Lower lobe of right lung (tissue), 1 donor: Measurements from ENCODE around the gene FASTK. TPM values are rescaled to one million over a fixed set of nuclear protein-coding genes. Genes with fewer than 3 reads are reported as not detected.

ENCODE experiments used
- total RNA-seq: library from RNA; stranded (reverse); fragmentation: NEBNext Ultra II Directional; extraction: Animal tissue kit (Norgen Biotek cat#: 25700); gene quantifications from one replicate; pipeline ENCODE4 v1.2.1, GENCODE V29; 2021
- donor health status: DM: no; HTN: yes; CAD: no; lungs with severe emphysema.

Gene FASTK
- total RNA-seq, 1 donor from 2014 or later = 54.4 TPM

Other genes with a start within 250 kb of the FASTK start
- gene AOC1, start 228.3 kb downstream of the FASTK start, total RNA-seq = 1.7 TPM
- gene KCNH2, start 102.5 kb downstream of the FASTK start, total RNA-seq = 2.4 TPM
- 15.1 TPM for gene NOS3, start 89.8 kb downstream of the FASTK start, total RNA-seq
- 0.38 TPM for gene ATG9B, start 56.3 kb downstream of the FASTK start, total RNA-seq
- gene ABCB8, start 52.4 kb downstream of the FASTK start, total RNA-seq = 42.4 TPM
- 3.7 TPM for gene ASIC3, start 32.3 kb downstream of the FASTK start, total RNA-seq
- 13.7 TPM for gene CDK5, start 22.9 kb downstream of the FASTK start, total RNA-seq
- 182 TPM for gene SLC4A2, start 21.2 kb downstream of the FASTK start, total RNA-seq
- gene TMUB1, start 2.7 kb upstream of the FASTK start, total RNA-seq = 37.4 TPM
- gene AGAP3, start 5.7 kb upstream of the FASTK start, total RNA-seq = 157 TPM
- gene GBX1, start 86.9 kb upstream of the FASTK start, total RNA-seq = not detected
- not detected for gene ASB10, start 106.4 kb upstream of the FASTK start, total RNA-seq
- not detected for gene H2BK1, start 129.7 kb upstream of the FASTK start, total RNA-seq
- gene ABCF2, start 146.4 kb upstream of the FASTK start, total RNA-seq = 23.3 TPM
- 34.7 TPM for gene CHPF2, start 151.7 kb upstream of the FASTK start, total RNA-seq
- gene SMARCD3, start 167.9 kb upstream of the FASTK start, total RNA-seq = 53.1 TPM